Upper lobe of right lung (tissue), 1 donor: ENCODE measurements around the gene CLIC2. TPM values are rescaled to one million over a fixed set of nuclear protein-coding genes. Genes with fewer than 3 reads are reported as not detected.
"Not testable (repeated sequence)": the region's sequence is repeated elsewhere in the genome, so short reads cannot be mapped to it uniquely, and the experiment has no call there.

Experiments used
- ATAC-seq: fragments of 200-7000 bp; cut with Tn5 transposase; one replicate; pipeline ENCODE4 v1.9.1; 2020; ENCODE audit warnings: mild to moderate bottlenecking, moderate library complexity
- DNase-seq: peaks from one replicate; pipeline ENCODE4 v3.0.0-alpha.2; 2020
- H3K27ac ChIP-seq: fragments of 200-600 bp; one replicate; pipeline ENCODE4 v1.8.0; 2022
- H3K27me3 ChIP-seq: fragments of 200-600 bp; one replicate; pipeline ENCODE4 v1.8.0; 2022; ENCODE audit warnings: mild to moderate bottlenecking
- H3K36me3 ChIP-seq: fragments of 200-600 bp; one replicate; pipeline ENCODE4 v1.8.0; 2022
- H3K4me1 ChIP-seq: fragments of 200-600 bp; one replicate; pipeline ENCODE4 v1.8.0; 2022
- H3K4me3 ChIP-seq: fragments of 200-600 bp; one replicate; pipeline ENCODE4 v1.8.0; 2022; ENCODE audit warnings: mild to moderate bottlenecking
- H3K9me3 ChIP-seq: fragments of 200-600 bp; one replicate; pipeline ENCODE4 v1.8.0; 2022
- CTCF ChIP-seq: fragments of 200-600 bp; IDR thresholded peaks from one replicate; pipeline ENCODE4 v1.8.0; 2022; ENCODE audit warnings: antibody characterized with exemption
- intact Hi-C: fragments of 100-400 bp; cut with DNase I; formaldehyde crosslinking; loops from one replicate; pipeline ENCODE4 v1.11.0; 2022
- long read RNA-seq: library from polyadenylated mRNA; unstranded; transcript quantifications from one replicate; pipeline ENCODE4 v2.0.0, GENCODE V29; 2021
- total RNA-seq: library from RNA; stranded (reverse); fragmentation: NEBNext Ultra II Directional; extraction: Animal tissue kit (Norgen Biotek cat#: 25700); gene quantifications from one replicate; pipeline ENCODE4 v1.2.1, GENCODE V29; 2021
- donor health status: DM: no; HTN: yes; CAD: no; lungs with severe emphysema.

CLIC2 gene
- 64.0 TPM for total RNA-seq
- long read RNA-seq, transcript CLIC2-202 (6 exons, 2,655 nt) = major isoform, 40 of 47 reads
- long read RNA-seq, partial matches to known transcripts = 3 of 47 reads
- long read RNA-seq, other reads (novel, unspliced or antisense) = 4 of 47 reads

GRCh38 chrX:155334486-155335336, at the start of gene CLIC2:
TSS of gene CLIC2 (minus strand) at chrX:155334614. CDS start at chrX:155334427, 187 bp downstream.
- H3K27ac ChIP-seq = peak within 1 kb of the TSS; percentile 76
- H3K36me3 ChIP-seq = no peaks in the 10 kb centered on the region
- intact Hi-C loops = no loop called here
- no peaks in the 10 kb centered on the region for H3K9me3 ChIP-seq
- ATAC-seq (peak; percentile 98), DNase-seq (no peak)
- no peak for TF ChIP-seq CTCF
- H3K4me1 ChIP-seq = no peaks in the 10 kb centered on the region
- no peaks in the 10 kb centered on the region for H3K27me3 ChIP-seq
- H3K4me3 ChIP-seq = peak within 1 kb of the TSS; percentile 49

- intact Hi-C loops = not testable (repeated sequence)
Observed at GRCh38 chrX:155382529-155382967, 48.1 kb upstream of the CLIC2 start.

GRCh38 chrX:155381843-155382528, 47.6 kb upstream of the CLIC2 start, which contains the start of gene F8A2:
TSS of gene F8A2 (plus strand) at chrX:155382095. CDS start at chrX:155382115, 20 bp downstream.
- H3K9me3 ChIP-seq, H3K27ac ChIP-seq, intact Hi-C loops, H3K36me3 ChIP-seq, H3K4me3 ChIP-seq, H3K4me1 ChIP-seq, H3K27me3 ChIP-seq, DNase-seq: not testable (repeated sequence)
- peak; percentile 91 for ATAC-seq

More at GRCh38 chrX:155382529-155382967, 48.1 kb upstream of the CLIC2 start:
- not testable (repeated sequence) for H3K4me3 ChIP-seq, H3K4me1 ChIP-seq, H3K9me3 ChIP-seq, H3K27me3 ChIP-seq, H3K36me3 ChIP-seq, DNase-seq, H3K27ac ChIP-seq
- peak; percentile 82 for ATAC-seq

GRCh38 chrX:155379802-155380201, 45.4 kb upstream of the CLIC2 start:
- H3K27ac ChIP-seq, H3K36me3 ChIP-seq, DNase-seq, H3K27me3 ChIP-seq, H3K4me3 ChIP-seq, H3K9me3 ChIP-seq, H3K4me1 ChIP-seq, ATAC-seq, intact Hi-C loops: not testable (repeated sequence)

- H3K27me3 ChIP-seq, DNase-seq, H3K36me3 ChIP-seq, H3K4me1 ChIP-seq, H3K9me3 ChIP-seq, H3K4me3 ChIP-seq, intact Hi-C loops, H3K27ac ChIP-seq: not testable (repeated sequence)
- ATAC-seq = peak; percentile 79
Observed at GRCh38 chrX:155373777-155374458, 39.5 kb upstream of the CLIC2 start.

GRCh38 chrX:155363712-155364111, 29.3 kb upstream of the CLIC2 start:
- H3K36me3 ChIP-seq, H3K27me3 ChIP-seq, H3K4me3 ChIP-seq, intact Hi-C loops, H3K4me1 ChIP-seq, H3K27ac ChIP-seq, ATAC-seq, DNase-seq, H3K9me3 ChIP-seq: not testable (repeated sequence)

- H3K27ac ChIP-seq, intact Hi-C loops, DNase-seq, H3K27me3 ChIP-seq, ATAC-seq, H3K9me3 ChIP-seq, H3K36me3 ChIP-seq, H3K4me3 ChIP-seq, H3K4me1 ChIP-seq: not testable (repeated sequence)
Observed at GRCh38 chrX:155349448-155349847, 15.0 kb upstream of the CLIC2 start.

GRCh38 chrX:155345689-155346088, 11.3 kb upstream of the CLIC2 start:
- H3K4me3 ChIP-seq, ATAC-seq, DNase-seq, H3K27me3 ChIP-seq, intact Hi-C loops, H3K4me1 ChIP-seq, H3K9me3 ChIP-seq, H3K36me3 ChIP-seq, H3K27ac ChIP-seq: not testable (repeated sequence)

- DNase-seq, ATAC-seq, intact Hi-C loops, H3K27me3 ChIP-seq, H3K36me3 ChIP-seq, H3K9me3 ChIP-seq, H3K4me1 ChIP-seq, H3K4me3 ChIP-seq: not testable (repeated sequence)
- peak overlapping the region; percentile 76 for H3K27ac ChIP-seq
Observed at GRCh38 chrX:155335337-155335712, 911 bp upstream of the CLIC2 start.
